ENCODE measurements around the gene RPL28.

The RPL28 gene

DNA sequence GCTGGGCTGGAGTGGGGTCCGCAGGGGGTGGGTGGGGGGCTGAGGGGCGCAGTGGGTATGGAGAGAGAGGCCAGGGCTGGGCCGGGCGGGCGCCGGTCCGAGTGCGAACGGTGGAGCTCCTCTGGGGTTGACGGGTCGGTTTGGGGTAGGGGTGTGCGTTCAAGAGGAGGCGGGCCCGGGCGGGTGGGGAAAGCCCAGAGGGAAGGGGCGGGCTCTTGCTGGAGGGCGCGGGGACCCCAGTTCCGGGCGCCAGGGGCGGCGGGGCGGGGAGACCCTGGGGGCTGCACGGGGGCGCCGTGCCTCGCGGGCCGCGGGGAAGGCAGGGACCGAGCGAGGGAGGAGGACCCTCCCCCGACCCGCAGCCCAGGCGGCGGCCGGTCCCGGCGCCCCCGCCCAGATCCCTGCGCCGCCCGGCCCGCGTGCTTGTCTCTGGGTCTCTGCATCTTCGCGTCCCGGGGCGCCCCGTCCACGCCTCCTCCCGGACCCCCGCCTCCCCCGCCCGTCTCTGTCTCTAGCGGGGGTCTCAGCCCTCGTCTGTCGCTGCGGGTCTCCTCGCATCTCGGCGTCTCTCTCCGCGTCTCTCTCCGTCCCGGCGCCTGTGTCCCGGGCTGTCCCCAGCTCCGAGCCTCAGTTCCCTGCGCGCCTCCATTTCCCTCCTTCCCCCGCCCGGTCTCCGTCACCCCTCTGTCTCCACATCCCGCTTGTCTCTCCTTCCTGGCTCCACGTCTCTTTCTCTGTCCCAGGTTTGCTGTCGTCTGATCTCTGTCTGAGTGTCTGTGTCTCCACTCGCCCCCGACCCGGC lies 65.6 kb downstream of the RPL28 start:
- DNase-seq (ENCODE audit: low spot score) = no peak

DNA sequence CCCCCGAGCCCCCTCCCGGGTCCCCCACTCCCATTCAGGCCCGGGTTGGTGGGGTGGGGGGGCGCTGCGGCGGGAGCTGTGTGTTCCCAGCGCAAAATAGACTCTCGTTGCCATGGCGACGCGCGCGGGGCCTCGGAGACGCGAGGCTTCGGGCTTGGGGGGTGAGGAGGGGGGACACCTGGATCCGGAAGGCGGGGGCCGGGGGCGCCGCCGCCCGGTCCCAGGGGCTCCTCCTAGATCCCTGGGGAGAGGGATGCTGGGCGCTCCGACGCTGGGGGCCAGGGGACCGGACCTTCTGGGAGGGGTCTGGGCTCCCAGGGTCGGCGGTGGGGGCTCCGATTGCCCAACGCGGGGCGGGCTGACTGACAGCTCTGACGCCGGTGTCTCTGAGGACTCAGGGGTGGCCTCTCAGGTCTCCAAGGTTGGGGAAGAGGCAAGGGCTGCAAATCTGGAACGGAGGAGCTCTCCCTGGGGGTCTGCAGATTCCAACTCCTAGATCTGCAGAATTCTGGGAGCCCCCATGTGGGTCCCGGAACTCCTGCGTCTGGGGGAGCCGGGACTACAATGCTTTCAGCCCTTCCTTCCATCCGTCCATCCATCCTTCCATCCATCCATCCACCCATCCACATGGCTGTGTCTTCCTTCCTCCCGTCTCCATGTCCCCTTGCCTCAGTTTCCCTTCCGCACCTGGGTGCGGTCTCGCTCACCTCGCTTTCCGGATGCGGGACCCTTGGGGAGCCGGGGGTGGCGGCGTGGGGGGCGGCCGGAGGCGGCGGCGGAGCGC lies 66.4 kb downstream of the RPL28 start:
- DNase-seq (ENCODE audit: low spot score) = no peak

Measured in germinal center (tissue), 1 donor.